GM13976 (cell line): ENCODE measurements around the gene DOK5.

ENCODE experiments used
- DNase-seq: peaks from one replicate; pipeline ENCODE4 v3.0.0; 2012; ENCODE audit warnings: low spot score
- CTCF ChIP-seq: IDR thresholded peaks from 2 replicates; pipeline ENCODE4 v1.5.1; 2012; ENCODE audit warnings: borderline replicate concordance, mild to moderate bottlenecking; ENCODE audit not compliant: insufficient read depth; ENCODE audit errors: extremely low read depth, missing control alignments, control extremely low read depth
- in situ Hi-C: fragments of 300-500 bp; cut with MboI; formaldehyde crosslinking; loops from one replicate; pipeline ENCODE4 v1.12.0; 2022; ENCODE audit warnings: low sequenced_read_pairs, mixed read lengths, inconsistent platforms; ENCODE audit not compliant: unreplicated experiment

DOK5 gene

DNA sequence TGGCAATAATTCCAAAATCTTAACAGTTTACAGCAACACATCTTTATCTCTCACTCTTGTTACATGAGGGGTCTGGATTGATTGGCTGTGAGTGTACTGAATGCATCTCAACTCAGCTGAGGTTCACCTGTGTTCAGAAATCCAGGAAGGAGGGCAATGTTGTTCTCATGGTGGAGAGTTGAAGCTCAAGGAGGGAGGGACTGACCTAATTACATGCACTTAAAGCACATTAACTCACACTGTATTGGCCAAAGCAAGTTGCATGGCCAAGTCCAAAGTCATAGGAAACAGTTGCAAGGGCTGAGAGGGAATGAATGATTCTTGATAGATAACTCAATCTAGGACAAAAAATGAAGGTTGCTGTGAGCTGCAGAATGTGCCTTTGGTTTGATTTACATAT, 102.2 kb downstream of the DOK5 start:
- TF ChIP-seq CTCF: no peak
- in situ Hi-C loops: no loop called here

GRCh38 chr20:54585217-54585616, 109.8 kb downstream of the DOK5 start:
- no peak for DNase-seq
- in situ Hi-C loops: no loop called here
- TF ChIP-seq CTCF: no peak

More for the DNA sequence above, 102.2 kb downstream of the DOK5 start:
- no peak for DNase-seq

- no peak for DNase-seq
- in situ Hi-C loops: no loop called here
- no peak for TF ChIP-seq CTCF
These were observed 112.0 kb downstream of the DOK5 start for GRCh38 chr20:54587408-54587807.

- in situ Hi-C loops: no loop called here
- DNase-seq: no peak
- TF ChIP-seq CTCF: no peak
These were observed 114.1 kb downstream of the DOK5 start for GRCh38 chr20:54589402-54590030.

DNA sequence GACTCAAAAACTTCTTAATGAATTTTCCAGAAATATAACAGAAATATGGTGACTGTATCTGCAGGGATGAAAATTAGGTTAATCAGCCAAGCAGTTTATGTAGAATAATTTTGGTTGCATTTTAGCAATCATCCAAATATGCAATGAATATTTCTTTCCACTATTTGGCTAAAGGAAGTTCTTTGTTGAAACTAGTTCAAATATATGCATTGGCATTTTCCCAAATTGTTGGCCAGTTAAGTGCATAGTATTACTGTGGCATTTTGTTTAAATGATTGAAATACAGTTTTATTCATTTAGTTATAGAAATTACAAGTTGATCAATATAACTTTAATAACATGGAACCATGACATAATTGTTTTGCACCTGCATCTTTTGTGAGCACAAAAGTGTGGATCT, 115.5 kb downstream of the DOK5 start:
- no peak for DNase-seq
- in situ Hi-C loops: no loop called here
- no peak for TF ChIP-seq CTCF

DNA sequence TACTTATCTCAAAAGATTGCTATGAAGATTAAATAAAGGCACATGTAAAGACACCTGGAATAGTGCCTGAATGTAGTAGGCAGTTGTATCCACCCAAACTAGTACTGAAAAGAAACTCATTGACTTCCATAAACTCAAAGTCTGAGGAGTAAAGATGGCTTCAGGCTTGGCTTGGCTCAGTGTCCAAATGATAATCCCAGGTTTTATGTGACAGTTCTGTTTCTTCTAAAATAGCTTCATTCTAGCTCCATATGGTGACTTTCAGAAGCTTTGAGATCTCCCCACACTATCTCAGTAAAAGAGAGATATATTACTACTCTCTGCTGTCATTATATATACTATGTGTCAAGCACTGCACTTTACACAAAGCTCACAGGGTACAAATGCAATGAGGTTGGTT, 121.3 kb downstream of the DOK5 start:
- in situ Hi-C loops: no loop called here
- no peak for DNase-seq
- TF ChIP-seq CTCF: no peak
